Breast epithelium (tissue), 4 donors: ENCODE data around the gene ZNF561. TPM values are rescaled to one million over a fixed set of nuclear protein-coding genes. Genes with fewer than 3 reads are reported as not detected.

ENCODE experiments used
- DNase-seq, 2 donors: peaks; one replicate each; pipeline ENCODE4 v3.0.0-alpha.2; 2019; ENCODE audit warnings: low spot score in 2 of 2
- H3K27ac ChIP-seq, 2 donors: fragments of 200-600 bp; sonication (generic) in 1 of 2; one replicate each; pipeline ENCODE4 v1.5.1; 2016 to 2019; ENCODE audit warnings: mild to moderate bottlenecking in 1 of 2
- H3K27me3 ChIP-seq, 2 donors: fragments of 200-600 bp; sonication (generic) in 1 of 2; one replicate each; pipeline versions ENCODE4 v1.5.1 to v1.6.0; 2017 to 2019; ENCODE audit warnings: control low read depth in 1 of 2, mild to moderate bottlenecking in 1 of 2
- H3K36me3 ChIP-seq: fragments of 200-600 bp; one replicate; pipeline ENCODE4 v1.5.1; 2019
- H3K4me1 ChIP-seq, 2 donors: fragments of 200-600 bp; sonication (generic); one replicate each; pipeline ENCODE4 v1.5.1; 2016 to 2019; ENCODE audit warnings: control low read depth in 1 of 2
- H3K4me3 ChIP-seq, 3 donors: fragments of 200-600 bp; sonication (generic); 1 replicate in 2 of 3; 2 replicates in 1 of 3; pipeline ENCODE4 v1.5.1; 2016 to 2019; ENCODE audit warnings: mild to moderate bottlenecking in 3 of 3, moderate library complexity in 2 of 3
- H3K9me3 ChIP-seq, 2 donors: fragments of 200-600 bp; sonication (generic) in 1 of 2; one replicate each; pipeline ENCODE4 v1.5.1; 2016 to 2019; ENCODE audit warnings: control low read depth in 1 of 2
- POLR2A ChIP-seq: fragments of 450-650 bp; IDR thresholded peaks from one replicate; pipeline ENCODE4 v1.6.1; 2016; ENCODE audit warnings: antibody characterized with exemption, mild to moderate bottlenecking, moderate library complexity
- POLR2AphosphoS5 ChIP-seq, 3 donors: sonication (generic); formaldehyde crosslinking; IDR thresholded peaks; one replicate each; pipeline ENCODE4 v1.6.1; 2017; ENCODE audit warnings: antibody characterized with exemption in 3 of 3
- intact Hi-C: fragments of 100-400 bp; cut with DNase I; formaldehyde crosslinking; loops from one replicate; pipeline ENCODE4 v1.15.1; 2023; ENCODE audit warnings: low total_unique reads
- total RNA-seq, 3 donors: library from RNA; depleted of rRNA; stranded (reverse); fragments of >200 nt; gene quantifications; one replicate each; pipeline ENCODE4 v1.1.0, GENCODE V29; 2016
- TF ChIP-seq, protein P1 (sequence below), 3 donors: fragments of 450-650 bp; IDR thresholded peaks; one replicate each; pipeline ENCODE4 v1.5.1; 2016 to 2017; ENCODE audit warnings: antibody characterized with exemption in 3 of 3, mild to moderate bottlenecking in 3 of 3, moderate library complexity in 3 of 3

Gene ZNF561
- total RNA-seq, 3 donors from 2014 or later, result 19.5 to 63.1 (median 29.5) TPM

DNA sequence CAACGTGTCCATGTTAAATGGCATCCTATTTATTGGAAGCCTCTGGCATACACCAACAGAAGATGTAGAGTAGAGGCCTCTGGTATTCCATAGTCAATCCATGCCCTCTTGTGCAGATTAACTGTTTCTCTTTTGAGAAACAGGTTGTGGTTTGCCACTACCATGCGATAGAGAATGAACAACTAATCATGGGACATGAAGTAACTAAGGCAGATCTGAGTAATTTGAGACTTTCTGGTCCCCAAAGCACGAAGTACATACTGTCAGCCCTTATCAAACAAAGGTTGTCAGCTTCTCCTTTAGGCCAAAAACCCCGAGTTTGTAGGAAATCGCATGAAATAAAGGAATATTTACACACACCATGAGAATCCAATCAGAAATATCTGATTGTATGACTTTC lies 40.3 kb downstream of the ZNF561 start:
- peaks cover 52% of the 10 kb centered on the region in 2 donors for H3K9me3 ChIP-seq
- TF ChIP-seq, protein P1, sequence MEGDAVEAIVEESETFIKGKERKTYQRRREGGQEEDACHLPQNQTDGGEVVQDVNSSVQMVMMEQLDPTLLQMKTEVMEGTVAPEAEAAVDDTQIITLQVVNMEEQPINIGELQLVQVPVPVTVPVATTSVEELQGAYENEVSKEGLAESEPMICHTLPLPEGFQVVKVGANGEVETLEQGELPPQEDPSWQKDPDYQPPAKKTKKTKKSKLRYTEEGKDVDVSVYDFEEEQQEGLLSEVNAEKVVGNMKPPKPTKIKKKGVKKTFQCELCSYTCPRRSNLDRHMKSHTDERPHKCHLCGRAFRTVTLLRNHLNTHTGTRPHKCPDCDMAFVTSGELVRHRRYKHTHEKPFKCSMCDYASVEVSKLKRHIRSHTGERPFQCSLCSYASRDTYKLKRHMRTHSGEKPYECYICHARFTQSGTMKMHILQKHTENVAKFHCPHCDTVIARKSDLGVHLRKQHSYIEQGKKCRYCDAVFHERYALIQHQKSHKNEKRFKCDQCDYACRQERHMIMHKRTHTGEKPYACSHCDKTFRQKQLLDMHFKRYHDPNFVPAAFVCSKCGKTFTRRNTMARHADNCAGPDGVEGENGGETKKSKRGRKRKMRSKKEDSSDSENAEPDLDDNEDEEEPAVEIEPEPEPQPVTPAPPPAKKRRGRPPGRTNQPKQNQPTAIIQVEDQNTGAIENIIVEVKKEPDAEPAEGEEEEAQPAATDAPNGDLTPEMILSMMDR (IDR thresholded peaks at IDR 0.05), result no peak
- TF ChIP-seq POLR2AphosphoS5 (IDR thresholded peaks at IDR 0.05) (no peak), POLR2A (no peak)

DNA sequence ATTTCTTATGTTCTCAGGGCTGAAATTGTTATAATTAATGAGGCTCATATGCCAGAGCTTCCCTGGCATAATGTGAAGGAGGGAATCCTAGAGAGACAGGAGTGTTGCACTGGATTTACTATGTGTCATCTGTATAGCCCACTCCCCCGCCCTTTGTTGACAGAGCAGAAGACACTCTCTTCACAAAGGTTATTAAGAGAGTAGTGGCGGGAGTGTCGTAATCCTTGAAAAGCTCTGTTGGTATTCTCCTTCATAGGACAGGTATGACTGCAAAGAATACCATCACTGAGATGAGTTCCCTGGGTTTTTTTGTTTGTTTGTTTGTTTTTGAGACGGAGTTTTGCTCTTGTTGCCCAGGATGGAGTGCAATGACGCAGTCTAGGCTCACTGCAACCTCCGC lies 50.8 kb downstream of the ZNF561 start:
- Histone ChIP-seq H3K9me3 (peaks cover 100% of the 10 kb centered on the region in 2 donors), H3K4me1 (no peaks in the 10 kb centered on the region), H3K4me3 (no peak overlapping the region), H3K27me3 (no peaks in the 10 kb centered on the region), H3K36me3 (peaks cover 27% of the 10 kb centered on the region), H3K27ac (no peak overlapping the region)
- DNase-seq, result no peak
- intact Hi-C loops, result loop anchor here (5.0 kb wide), 1 partner anchor 168 kb away; no protein-coding TSS in a partner anchor
- TF ChIP-seq POLR2AphosphoS5 (IDR thresholded peaks at IDR 0.05) (no peak), POLR2A (no peak)
- TF ChIP-seq, protein P1 (IDR thresholded peaks at IDR 0.05), result no peak

More for the DNA sequence above, 40.3 kb downstream of the ZNF561 start:
- DNase-seq, result no peak
- intact Hi-C loops, result no loop called here
- H3K27ac ChIP-seq, result no peak overlapping the region
- no peak overlapping the region for H3K4me3 ChIP-seq
- H3K27me3 ChIP-seq, result no peaks in the 10 kb centered on the region
- H3K36me3 ChIP-seq, result no peaks in the 10 kb centered on the region
- H3K4me1 ChIP-seq, result no peaks in the 10 kb centered on the region

- no peak for TF ChIP-seq POLR2AphosphoS5 (IDR thresholded peaks at IDR 0.05)
- TF ChIP-seq, protein P1 (IDR thresholded peaks at IDR 0.05), result no peak
- no peak for TF ChIP-seq POLR2A
- Histone ChIP-seq H3K27ac (no peak overlapping the region), H3K9me3 (peaks cover 99 to 100% of the 10 kb centered on the region in 2 donors), H3K27me3 (no peaks in the 10 kb centered on the region), H3K36me3 (peaks cover 37% of the 10 kb centered on the region), H3K4me3 (peak overlapping the region in 1 of 3 donors; percentile 21), H3K4me1 (no peaks in the 10 kb centered on the region)
- DNase-seq, result no peak
- intact Hi-C loops, result no loop called here
These were observed 54.3 kb downstream of the ZNF561 start for GRCh38 chr19:9566729-9567128.

DNA sequence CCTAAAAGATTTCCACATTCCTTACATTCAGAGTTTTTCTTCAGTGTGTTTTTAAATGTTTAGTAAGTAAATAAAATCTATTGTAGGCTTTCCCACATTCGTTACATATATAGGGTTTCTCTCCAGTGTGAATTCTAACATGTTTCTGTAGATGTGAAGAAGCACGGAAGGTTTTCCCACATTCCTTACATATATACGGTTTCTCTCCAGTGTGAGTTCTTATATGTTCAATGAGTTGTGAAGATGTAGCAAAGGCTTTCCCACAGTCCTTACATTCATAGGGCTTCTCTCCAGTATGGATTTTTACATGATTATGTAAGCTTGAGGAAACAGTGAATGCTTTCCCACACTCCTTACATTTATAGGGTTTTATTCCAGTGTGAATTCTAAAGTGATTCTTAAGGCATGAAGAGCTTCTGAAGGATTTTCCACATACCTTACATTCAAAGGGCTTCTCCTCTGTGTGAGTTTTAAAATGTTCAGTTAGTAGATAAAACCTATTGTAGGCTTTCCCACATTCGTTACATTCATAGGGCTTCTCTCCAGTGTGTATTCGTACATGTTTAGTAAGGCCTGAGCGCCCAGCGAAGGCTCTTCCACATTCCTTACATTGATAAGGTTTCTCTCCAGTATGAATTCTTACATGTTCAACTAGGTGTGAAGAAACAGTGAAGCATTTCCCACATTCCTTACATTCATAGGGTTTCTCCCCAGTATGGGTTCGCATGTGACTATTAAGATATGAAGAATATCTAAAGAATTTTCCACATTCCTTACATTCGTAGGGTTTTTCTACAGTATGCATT lies 54.9 kb downstream of the ZNF561 start:
- TF ChIP-seq POLR2A (no peak), POLR2AphosphoS5 (IDR thresholded peaks at IDR 0.05) (no peak)
- TF ChIP-seq, protein P1 (IDR thresholded peaks at IDR 0.05), result no peak
- H3K27me3 ChIP-seq, result no peaks in the 10 kb centered on the region
- H3K9me3 ChIP-seq, result peaks cover 99 to 100% of the 10 kb centered on the region in 2 donors
- H3K4me1 ChIP-seq, result no peaks in the 10 kb centered on the region
- intact Hi-C loops, result no loop called here
- DNase-seq, result no peak
- H3K27ac ChIP-seq, result no peak overlapping the region
- peaks cover 37% of the 10 kb centered on the region for H3K36me3 ChIP-seq
- H3K4me3 ChIP-seq, result peak overlapping the region in 1 of 3 donors; percentile 21

Other genes with a start within 250 kb of the ZNF561 start
- 10 to 100 TPM; 20.5 to 45.8 (median 44.2) TPM for gene ZNF266, start 185.7 kb downstream of the ZNF561 start, total RNA-seq
- not detected for gene ZNF560, start 122.6 kb downstream of the ZNF561 start, total RNA-seq
- 10 to 100 TPM; 11.5 to 22.4 (median 12.3) TPM for gene ZNF426, start 82.6 kb downstream of the ZNF561 start, total RNA-seq
- gene ZNF121, start 36.7 kb downstream of the ZNF561 start, total RNA-seq, result 10 to 100 TPM; 20.8 to 55.9 (median 36.1) TPM
- 10 to 100 TPM; 17.4 to 52.2 (median 32.4) TPM for gene ZNF562, start 53.9 kb upstream of the ZNF561 start, total RNA-seq
- 10 to 100 TPM; 10.5 to 26.7 (median 20.8) TPM for gene ZNF846, start 147.5 kb upstream of the ZNF561 start, total RNA-seq
- gene FBXL12, start 197.8 kb upstream of the ZNF561 start, total RNA-seq, result 10 to 100 TPM; 18.7 to 27.1 (median 19.7) TPM
- gene UBL5, start 206.7 kb upstream of the ZNF561 start, total RNA-seq, result 100 to 1,000 TPM; 381 to 489 (median 475) TPM
- gene PIN1, start 214.1 kb upstream of the ZNF561 start, total RNA-seq, result 100 to 1,000 TPM in 1 of 3 donors, 10 to 100 TPM in 2; 71.3 to 114 (median 73.4) TPM